ENCODE measurements around the gene SPIRE1. TPM values are rescaled to one million over a fixed set of nuclear protein-coding genes. Genes with fewer than 3 reads are reported as not detected.

SPIRE1 gene
- total and polyA plus RNA-seq, 2 experiments from 2014 or later: 10.7 to 28.6 TPM

DNA sequence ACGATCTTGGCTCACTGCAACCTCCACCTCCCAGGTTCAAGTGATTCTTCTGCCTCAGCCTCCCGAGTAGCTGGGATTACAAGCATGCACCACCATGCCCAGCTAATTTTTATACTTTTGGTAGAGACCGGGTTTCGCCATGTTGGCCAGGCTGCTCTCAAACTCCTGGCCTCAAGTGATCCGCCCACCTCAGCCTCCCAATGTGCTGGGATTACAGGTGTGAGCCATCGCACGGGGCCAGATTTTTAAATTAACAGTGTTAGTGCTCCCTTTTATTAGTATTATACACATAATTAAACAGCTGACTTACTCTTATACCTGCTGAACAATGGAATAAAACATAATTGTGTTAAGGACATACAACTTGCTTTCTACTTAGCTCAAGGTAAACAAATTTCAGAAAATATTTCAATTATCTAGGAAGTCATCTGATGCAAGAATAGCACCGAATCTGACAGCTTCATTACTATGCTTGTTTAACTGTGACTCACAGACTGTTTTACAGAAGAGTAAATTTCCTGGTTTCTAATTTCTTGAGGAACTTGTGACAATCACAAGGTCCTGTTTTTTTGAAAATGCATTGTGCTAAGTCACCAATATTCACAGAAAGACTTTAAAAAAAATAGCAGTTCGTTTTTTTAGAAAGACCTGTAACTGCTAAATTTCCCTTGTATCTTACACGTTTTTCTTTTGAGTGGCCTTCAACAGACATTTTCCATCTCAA, 51.2 kb downstream of the SPIRE1 start:
- H3K79me2 ChIP-seq (ENCODE audit: insufficient read depth): peaks cover 84% of the 10 kb centered on the region
- no peaks in the 10 kb centered on the region for H3K27me3 ChIP-seq (replicated peaks; ENCODE audit: insufficient read depth)
- H3K4me1 ChIP-seq (ENCODE audit: insufficient read depth): peaks cover 33% of the 10 kb centered on the region
- peak overlapping the region; percentile 36 for H3K4me3 ChIP-seq
- 42 to 43% methylated on average over 10 of the region's 10 CpGs for WGBS, 2 experiments (ENCODE audit: low coverage in 1 of 2, low lambda C conversion rate in 2 of 2, missing lambda C conversion rate in 2 of 2)
- in situ Hi-C loops (cut with MboI): loop anchor here (10.0 kb wide), 1 partner anchor 58 kb away; no protein-coding TSS in a partner anchor
- peak; percentile 90 for DNase-seq
- no peaks in the 10 kb centered on the region for H3K9me3 ChIP-seq (ENCODE audit: low read depth)
- peak overlapping the region; percentile 69 for H3K4me2 ChIP-seq (ENCODE audit: unreplicated experiment)
- no peaks in the 10 kb centered on the region for H4K20me1 ChIP-seq (ENCODE audit: insufficient read depth)
- peaks cover 32% of the 10 kb centered on the region for H3F3A ChIP-seq (ENCODE audit: insufficient read depth)
- H3K27ac ChIP-seq: peak overlapping the region; percentile 97
- peak overlapping the region; percentile 79 for H3K9ac ChIP-seq
- TF ChIP-seq EZH2phosphoT487 (IDR thresholded peaks at IDR 0.05; ENCODE audit: insufficient read depth, low read depth) (no peak), EZH2 (IDR thresholded peaks at IDR 0.05; ENCODE audit: insufficient read depth, poor library complexity, severe bottlenecking) (no peak)
- H3K36me3 ChIP-seq (ENCODE audit: low read depth): no peaks in the 10 kb centered on the region
- H2AFZ ChIP-seq: no peak overlapping the region
- H3K9me2 ChIP-seq (ENCODE audit: insufficient read depth): no peaks in the 10 kb centered on the region

DNA sequence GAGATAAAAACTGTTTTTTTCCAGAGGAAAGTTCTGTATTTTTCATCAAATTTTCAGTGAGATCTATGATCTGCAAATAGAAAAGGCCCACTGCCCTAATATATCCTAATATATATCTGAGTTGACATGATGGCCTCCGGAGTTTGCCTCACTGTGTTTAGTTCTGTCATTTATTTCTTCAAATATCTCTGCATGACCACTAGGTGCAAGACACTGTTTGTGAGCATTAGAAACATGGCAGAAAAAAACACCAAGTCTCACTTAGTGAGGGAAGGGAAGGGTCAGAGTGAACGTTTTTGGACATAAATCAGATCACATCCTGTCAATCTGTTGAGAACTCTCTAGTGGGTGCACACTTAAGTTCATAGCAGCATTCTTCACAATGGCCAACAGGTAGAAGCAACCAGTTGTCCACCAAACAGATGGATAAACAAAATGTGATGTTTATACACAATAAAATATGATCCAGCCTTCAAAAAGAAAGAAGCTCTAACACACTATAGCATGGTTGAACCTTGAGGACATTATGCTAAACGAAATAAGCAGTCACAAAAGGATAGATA, 53.4 kb downstream of the SPIRE1 start:
- no peak for TF ChIP-seq EZH2 (IDR thresholded peaks at IDR 0.05; ENCODE audit: insufficient read depth, poor library complexity, severe bottlenecking)
- TF ChIP-seq EZH2phosphoT487 (IDR thresholded peaks at IDR 0.05; ENCODE audit: insufficient read depth, low read depth): no peak
- H3F3A ChIP-seq (ENCODE audit: insufficient read depth): peaks cover 34% of the 10 kb centered on the region
- H3K27me3 ChIP-seq (replicated peaks; ENCODE audit: insufficient read depth): no peaks in the 10 kb centered on the region
- no peak for DNase-seq
- in situ Hi-C loops (cut with MboI): loop anchor here (10.0 kb wide), 1 partner anchor 60 kb away; no protein-coding TSS in a partner anchor
- H2AFZ ChIP-seq: no peak overlapping the region
- H3K9me2 ChIP-seq (ENCODE audit: insufficient read depth): no peaks in the 10 kb centered on the region
- H3K79me2 ChIP-seq (ENCODE audit: insufficient read depth): peaks cover 84% of the 10 kb centered on the region
- H3K9me3 ChIP-seq (ENCODE audit: low read depth): no peaks in the 10 kb centered on the region
- 82 to 84% methylated on average over 3 of the region's 3 CpGs for WGBS, 2 experiments (ENCODE audit: low coverage in 1 of 2, low lambda C conversion rate in 2 of 2, missing lambda C conversion rate in 2 of 2)
- no peak overlapping the region for H3K4me2 ChIP-seq (ENCODE audit: unreplicated experiment)
- H3K9ac ChIP-seq: no peak overlapping the region
- H3K27ac ChIP-seq: no peak overlapping the region
- no peaks in the 10 kb centered on the region for H3K36me3 ChIP-seq (ENCODE audit: low read depth)
- H3K4me3 ChIP-seq: no peak overlapping the region
- H4K20me1 ChIP-seq (ENCODE audit: insufficient read depth): no peaks in the 10 kb centered on the region
- peaks cover 42% of the 10 kb centered on the region for H3K4me1 ChIP-seq (ENCODE audit: insufficient read depth)

DNA sequence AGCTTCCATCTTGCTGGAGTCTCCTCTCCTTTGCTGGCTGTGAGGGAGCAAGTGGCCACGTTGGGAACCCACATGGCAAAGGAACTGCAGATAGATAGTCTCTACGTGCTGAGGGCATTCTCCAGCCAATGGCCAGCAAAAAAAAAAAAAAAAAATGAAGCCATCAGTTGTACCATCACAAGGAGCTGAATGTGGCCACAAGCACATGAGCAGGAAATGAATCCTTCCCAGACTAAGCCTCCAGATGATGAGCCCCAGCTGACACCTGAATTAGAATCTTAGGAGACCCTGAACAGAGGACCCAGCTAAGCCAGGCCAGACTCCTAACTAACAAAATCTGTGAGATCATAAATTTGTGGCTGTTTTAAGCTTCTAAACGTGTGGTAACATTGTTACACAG, 57.9 kb downstream of the SPIRE1 start:
- DNase-seq: no peak
- no peak overlapping the region for H3K9ac ChIP-seq
- H3K4me2 ChIP-seq (ENCODE audit: unreplicated experiment): peak overlapping the region; percentile 77
- H2AFZ ChIP-seq: no peak overlapping the region
- H3K9me2 ChIP-seq (ENCODE audit: insufficient read depth): no peaks in the 10 kb centered on the region
- H3K27ac ChIP-seq: no peak overlapping the region
- H3K4me3 ChIP-seq: no peak overlapping the region
- H3K36me3 ChIP-seq (ENCODE audit: low read depth): no peaks in the 10 kb centered on the region
- no peaks in the 10 kb centered on the region for H4K20me1 ChIP-seq (ENCODE audit: insufficient read depth)
- peaks cover 47% of the 10 kb centered on the region for H3K4me1 ChIP-seq (ENCODE audit: insufficient read depth)
- in situ Hi-C loops (cut with MboI): loop anchor here (10.0 kb wide), 1 partner anchor 65 kb away; no protein-coding TSS in a partner anchor
- peaks cover 39% of the 10 kb centered on the region for H3F3A ChIP-seq (ENCODE audit: insufficient read depth)
- TF ChIP-seq EZH2phosphoT487 (IDR thresholded peaks at IDR 0.05; ENCODE audit: insufficient read depth, low read depth) (no peak), EZH2 (IDR thresholded peaks at IDR 0.05; ENCODE audit: insufficient read depth, poor library complexity, severe bottlenecking) (no peak)
- H3K79me2 ChIP-seq (ENCODE audit: insufficient read depth): peaks cover 75% of the 10 kb centered on the region
- H3K27me3 ChIP-seq (replicated peaks; ENCODE audit: insufficient read depth): no peaks in the 10 kb centered on the region
- no peaks in the 10 kb centered on the region for H3K9me3 ChIP-seq (ENCODE audit: low read depth)
- WGBS, 2 experiments (ENCODE audit: low coverage in 1 of 2, low lambda C conversion rate in 2 of 2, missing lambda C conversion rate in 2 of 2): 57 to 67% methylated on average over 3 of the region's 3 CpGs

DNA sequence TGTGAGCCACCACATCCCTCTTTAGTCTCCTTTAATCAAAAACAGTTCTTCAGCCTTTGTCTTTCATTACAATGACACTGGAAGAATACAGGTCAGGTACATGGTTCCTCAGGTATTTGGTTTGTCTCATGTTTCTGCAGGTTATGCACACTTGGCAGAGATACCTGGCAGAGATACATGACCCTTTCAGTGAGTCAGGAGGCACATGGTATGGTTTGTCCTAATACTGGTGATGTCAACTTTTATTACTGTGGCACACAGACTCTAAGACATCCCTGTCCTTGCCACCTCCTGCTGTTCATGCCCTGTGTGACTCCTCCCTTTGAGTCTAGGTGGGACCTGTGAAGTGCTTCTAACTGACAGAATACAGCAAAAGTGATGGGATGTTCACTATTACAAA, 58.4 kb downstream of the SPIRE1 start:
- no peak overlapping the region for H2AFZ ChIP-seq
- peaks cover 39% of the 10 kb centered on the region for H3F3A ChIP-seq (ENCODE audit: insufficient read depth)
- TF ChIP-seq EZH2 (IDR thresholded peaks at IDR 0.05; ENCODE audit: insufficient read depth, poor library complexity, severe bottlenecking) (no peak), EZH2phosphoT487 (IDR thresholded peaks at IDR 0.05; ENCODE audit: insufficient read depth, low read depth) (no peak)
- H4K20me1 ChIP-seq (ENCODE audit: insufficient read depth): no peaks in the 10 kb centered on the region
- peaks cover 47% of the 10 kb centered on the region for H3K4me1 ChIP-seq (ENCODE audit: insufficient read depth)
- no peaks in the 10 kb centered on the region for H3K27me3 ChIP-seq (replicated peaks; ENCODE audit: insufficient read depth)
- peak; percentile 13 for DNase-seq
- H3K4me3 ChIP-seq: no peak overlapping the region
- H3K9me2 ChIP-seq (ENCODE audit: insufficient read depth): no peaks in the 10 kb centered on the region
- no peaks in the 10 kb centered on the region for H3K36me3 ChIP-seq (ENCODE audit: low read depth)
- in situ Hi-C loops (cut with MboI): no loop called here
- H3K27ac ChIP-seq: peak overlapping the region; percentile 93
- no peak overlapping the region for H3K9ac ChIP-seq
- H3K79me2 ChIP-seq (ENCODE audit: insufficient read depth): peaks cover 75% of the 10 kb centered on the region
- no peaks in the 10 kb centered on the region for H3K9me3 ChIP-seq (ENCODE audit: low read depth)
- H3K4me2 ChIP-seq (ENCODE audit: unreplicated experiment): peak overlapping the region; percentile 77

Measured in GM23248 (cell line).